DND-41 (cell line): ENCODE measurements around the gene HOXD12.

Source experiments
- CTCF ChIP-seq: IDR thresholded peaks from 2 replicates; pipeline ENCODE4 v1.5.1; 2012; ENCODE audit warnings: borderline replicate concordance, low read length, moderate library complexity, mild to moderate bottlenecking; ENCODE audit not compliant: poor library complexity, severe bottlenecking; ENCODE audit errors: extremely low read depth
- EZH2 ChIP-seq: IDR thresholded peaks from 3 replicates; pipeline ENCODE4 v1.6.1; 2012; ENCODE audit warnings: borderline replicate concordance, low read depth, mild to moderate bottlenecking, moderate library complexity, low read length, inconsistent platforms; ENCODE audit not compliant: severe bottlenecking

DNA sequence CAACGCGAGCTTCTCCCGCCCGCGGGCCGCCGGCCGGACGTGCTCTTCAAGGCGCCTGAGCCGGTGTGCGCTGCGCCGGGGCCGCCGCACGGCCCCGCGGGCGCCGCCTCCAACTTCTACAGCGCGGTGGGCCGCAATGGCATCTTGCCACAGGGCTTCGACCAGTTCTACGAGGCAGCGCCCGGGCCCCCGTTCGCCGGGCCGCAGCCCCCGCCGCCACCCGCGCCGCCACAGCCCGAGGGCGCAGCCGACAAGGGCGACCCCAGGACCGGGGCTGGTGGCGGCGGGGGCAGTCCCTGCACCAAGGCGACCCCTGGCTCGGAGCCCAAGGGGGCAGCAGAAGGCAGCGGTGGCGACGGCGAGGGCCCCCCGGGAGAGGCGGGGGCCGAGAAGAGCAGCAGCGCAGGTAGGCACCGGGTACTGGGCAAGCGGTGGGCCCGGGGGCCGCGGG is 8.2 kb downstream of the HOXD12 start:
- TF ChIP-seq CTCF, result no peak
- no peak for TF ChIP-seq EZH2
